Dendritic cell treated with granulocyte-macrophage colony-stimulating factor and Interleukin-4, amounts not matched to agents 40 ng/mL and 50 ng/mL, for 4 days (primary cell): ENCODE measurements around the gene PADI1.
A peak's percentile ranks its signal among the peaks of the same experiment; 100 is the strongest.

ENCODE experiments used
- H3K27ac Mint-ChIP-seq: one replicate; pipeline ENCODE4 v1.8.0; 2022; ENCODE audit warnings: mild to moderate bottlenecking, mixed read lengths
- H3K27me3 Mint-ChIP-seq: one replicate; pipeline ENCODE4 v1.8.0; 2022; ENCODE audit warnings: mild to moderate bottlenecking, mixed read lengths
- H3K36me3 Mint-ChIP-seq: one replicate; pipeline ENCODE4 v1.8.0; 2022; ENCODE audit warnings: low read depth, mixed read lengths
- H3K4me1 Mint-ChIP-seq: one replicate; pipeline ENCODE4 v1.8.0; 2022; ENCODE audit warnings: low read depth, mixed read lengths
- H3K4me3 Mint-ChIP-seq: one replicate; pipeline ENCODE4 v1.8.0; 2022; ENCODE audit warnings: mild to moderate bottlenecking, moderate library complexity, mixed read lengths
- H3K9me3 Mint-ChIP-seq: one replicate; pipeline ENCODE4 v1.8.0; 2022; ENCODE audit warnings: mixed read lengths
- intact Hi-C: fragments of 100-400 bp; cut with micrococcal nuclease; formaldehyde crosslinking; loops from one replicate; pipeline ENCODE4 v1.15.0; 2022

The PADI1 gene

GRCh38 chr1:17188889-17189631, 15.9 kb upstream of the PADI1 start:
- no peak overlapping the region for H3K27ac Mint-ChIP-seq
- H3K9me3 Mint-ChIP-seq, result peaks cover 24% of the 10 kb centered on the region
- peaks cover 1% of the 10 kb centered on the region for H3K27me3 Mint-ChIP-seq
- H3K4me3 Mint-ChIP-seq, result no peak overlapping the region
- intact Hi-C loops, result no loop called here
- peaks cover 6% of the 10 kb centered on the region for H3K36me3 Mint-ChIP-seq
- H3K4me1 Mint-ChIP-seq, result peaks cover 25% of the 10 kb centered on the region

- intact Hi-C loops, result no loop called here
- Mint-ChIP-seq H3K4me3 (no peak overlapping the region), H3K9me3 (peaks cover 24% of the 10 kb centered on the region), H3K36me3 (peaks cover 6% of the 10 kb centered on the region), H3K27ac (no peak overlapping the region), H3K27me3 (peaks cover 5% of the 10 kb centered on the region), H3K4me1 (peaks cover 25% of the 10 kb centered on the region)
These were observed 15.3 kb upstream of the PADI1 start for GRCh38 chr1:17189632-17189990.

- Mint-ChIP-seq H3K36me3 (peaks cover 6% of the 10 kb centered on the region), H3K9me3 (peaks cover 24% of the 10 kb centered on the region)
These were observed 14.6 kb upstream of the PADI1 start for GRCh38 chr1:17190010-17190995.

GRCh38 chr1:17191990-17192242, 13.0 kb upstream of the PADI1 start:
- peaks cover 5% of the 10 kb centered on the region for H3K27me3 Mint-ChIP-seq
- intact Hi-C loops, result no loop called here
- peaks cover 24% of the 10 kb centered on the region for H3K9me3 Mint-ChIP-seq
- peaks cover 6% of the 10 kb centered on the region for H3K36me3 Mint-ChIP-seq
- no peak overlapping the region for H3K4me3 Mint-ChIP-seq
- H3K27ac Mint-ChIP-seq, result peak overlapping the region; percentile 68
- H3K4me1 Mint-ChIP-seq, result peaks cover 12% of the 10 kb centered on the region

More at GRCh38 chr1:17190010-17190995, 14.6 kb upstream of the PADI1 start:
- intact Hi-C loops, result no loop called here
- peaks cover 6% of the 10 kb centered on the region for H3K27me3 Mint-ChIP-seq
- H3K27ac Mint-ChIP-seq, result peak overlapping the region; percentile 68
- peaks cover 25% of the 10 kb centered on the region for H3K4me1 Mint-ChIP-seq
- H3K4me3 Mint-ChIP-seq, result no peak overlapping the region

GRCh38 chr1:17192394-17193221, 12.3 kb upstream of the PADI1 start:
- Mint-ChIP-seq H3K36me3 (peaks cover 6% of the 10 kb centered on the region), H3K4me1 (peaks cover 11% of the 10 kb centered on the region), H3K27me3 (peaks cover 5% of the 10 kb centered on the region), H3K4me3 (no peak overlapping the region), H3K27ac (no peak overlapping the region), H3K9me3 (peaks cover 24% of the 10 kb centered on the region)
- intact Hi-C loops, result no loop called here

GRCh38 chr1:17193222-17194132, 11.5 kb upstream of the PADI1 start:
- intact Hi-C loops, result no loop called here
- peaks cover 19% of the 10 kb centered on the region for H3K9me3 Mint-ChIP-seq
- H3K27ac Mint-ChIP-seq, result no peak overlapping the region
- peaks cover 11% of the 10 kb centered on the region for H3K4me1 Mint-ChIP-seq
- peaks cover 6% of the 10 kb centered on the region for H3K36me3 Mint-ChIP-seq
- H3K4me3 Mint-ChIP-seq, result no peak overlapping the region
- H3K27me3 Mint-ChIP-seq, result peaks cover 5% of the 10 kb centered on the region

GRCh38 chr1:17194133-17194475, 10.8 kb upstream of the PADI1 start:
- Mint-ChIP-seq H3K36me3 (peaks cover 6% of the 10 kb centered on the region), H3K4me1 (peaks cover 11% of the 10 kb centered on the region), H3K27me3 (peaks cover 5% of the 10 kb centered on the region), H3K27ac (no peak overlapping the region), H3K4me3 (no peak overlapping the region), H3K9me3 (peaks cover 13% of the 10 kb centered on the region)
- intact Hi-C loops, result no loop called here

- H3K4me3 Mint-ChIP-seq, result no peak overlapping the region
- no peak overlapping the region for H3K27ac Mint-ChIP-seq
- peaks cover 10% of the 10 kb centered on the region for H3K9me3 Mint-ChIP-seq
- peaks cover 6% of the 10 kb centered on the region for H3K36me3 Mint-ChIP-seq
- peaks cover 5% of the 10 kb centered on the region for H3K27me3 Mint-ChIP-seq
- peaks cover 11% of the 10 kb centered on the region for H3K4me1 Mint-ChIP-seq
- intact Hi-C loops, result no loop called here
These were observed 10.1 kb upstream of the PADI1 start for GRCh38 chr1:17194615-17195528.

GRCh38 chr1:17195731-17196130, 9.2 kb upstream of the PADI1 start:
- no peak overlapping the region for H3K4me3 Mint-ChIP-seq
- H3K4me1 Mint-ChIP-seq, result peaks cover 11% of the 10 kb centered on the region
- H3K9me3 Mint-ChIP-seq, result peaks cover 10% of the 10 kb centered on the region
- intact Hi-C loops, result no loop called here
- H3K36me3 Mint-ChIP-seq, result peaks cover 6% of the 10 kb centered on the region
- H3K27me3 Mint-ChIP-seq, result peaks cover 5% of the 10 kb centered on the region
- H3K27ac Mint-ChIP-seq, result no peak overlapping the region

- Mint-ChIP-seq H3K27ac (no peak overlapping the region), H3K4me3 (no peak overlapping the region), H3K36me3 (peaks cover 4% of the 10 kb centered on the region), H3K4me1 (peaks cover 12% of the 10 kb centered on the region), H3K9me3 (peaks cover 6% of the 10 kb centered on the region), H3K27me3 (peaks cover 7% of the 10 kb centered on the region)
- intact Hi-C loops, result no loop called here
These were observed 8.3 kb upstream of the PADI1 start for GRCh38 chr1:17196496-17197185.

GRCh38 chr1:17197696-17198095, 7.2 kb upstream of the PADI1 start:
- Mint-ChIP-seq H3K27ac (no peak overlapping the region), H3K4me1 (peaks cover 12% of the 10 kb centered on the region), H3K27me3 (peaks cover 8% of the 10 kb centered on the region), H3K9me3 (no peaks in the 10 kb centered on the region), H3K4me3 (no peak overlapping the region), H3K36me3 (no peaks in the 10 kb centered on the region)
- intact Hi-C loops, result no loop called here
